Psoas muscle (tissue), 8 donors: ENCODE measurements around the gene CEL. TPM values are rescaled to one million over a fixed set of nuclear protein-coding genes. Genes with fewer than 3 reads are reported as not detected.

ENCODE experiments used
- ATAC-seq, 4 donors: fragments of 200-7000 bp; cut with Tn5 transposase; one replicate each; pipeline ENCODE4 v1.9.1; 2020; ENCODE audit warnings: moderate library complexity in 3 of 4, mild to moderate bottlenecking in 2 of 4
- DNase-seq, 2 donors: peaks; one replicate each; pipeline ENCODE4 v3.0.0-alpha.2; 2020
- H3K27ac ChIP-seq: fragments of 200-600 bp; one replicate; pipeline ENCODE4 v1.8.0; 2022
- H3K27me3 ChIP-seq, 3 donors: fragments of 200-600 bp in 1 of 3; one replicate each; pipeline versions ENCODE4 v1.6.1 to v1.8.0; 2013 to 2022; ENCODE audit warnings: low read length in 2 of 3, mild to moderate bottlenecking in 2 of 3, moderate library complexity in 1 of 3; ENCODE audit not compliant: insufficient read depth in 3 of 3
- H3K36me3 ChIP-seq, 2 donors: fragments of 200-600 bp in 1 of 2; one replicate each; pipeline versions ENCODE4 v1.6.1 to v1.8.0; 2013 to 2022; ENCODE audit warnings: low read depth in 1 of 2, mild to moderate bottlenecking in 1 of 2, moderate library complexity in 1 of 2; ENCODE audit not compliant: insufficient read depth in 1 of 2
- H3K4me1 ChIP-seq: fragments of 200-600 bp; one replicate; pipeline ENCODE4 v1.8.0; 2022
- H3K4me3 ChIP-seq: fragments of 200-600 bp; one replicate; pipeline ENCODE4 v1.8.0; 2022; ENCODE audit warnings: mild to moderate bottlenecking
- H3K9me3 ChIP-seq: fragments of 200-600 bp; one replicate; pipeline ENCODE4 v1.8.0; 2022
- WGBS, 3 donors: extraction: QIAGEN DNeasy Blood & Tissue Kit; methylation state at CpG; one replicate each; pipeline versions ENCODE4 v1.1.6 to v1.1.7; 2013; 5-methylcytosine and 5-hydroxymethylcytosine counted together
- intact Hi-C, 2 donors: fragments of 100-400 bp; cut with DNase I; formaldehyde crosslinking; loops; one replicate each; pipeline versions ENCODE4 v1.11.0 to v1.14.2; 2022
- polyA plus RNA-seq, 3 donors: library from polyadenylated mRNA; stranded (reverse); fragments of 200-250 nt; gene quantifications; one replicate each; pipeline ENCODE4 v1.2.3, GENCODE V29; 2013
- total RNA-seq, 4 donors: library from RNA; stranded (reverse); fragmentation: NEBNext Ultra II Directional in 2 of 4; extraction: Animal tissue kit (Norgen Biotek cat#: 25700) in 2 of 4; gene quantifications; one replicate each; pipeline versions ENCODE4 v1.2.1 to v1.2.4, GENCODE V29; 2021 to 2023
- TF ChIP-seq, protein P1 (sequence below): fragments of 200-600 bp; IDR thresholded peaks from one replicate; pipeline ENCODE4 v1.8.0; 2022; ENCODE audit warnings: antibody characterized with exemption
- donor health status: healthy with polysubstance abuse.
- donor health status: DM: no; HTN: no; CAD: no; lungs with moderate emphysema.
- donor health status: Bipolar disorder and iron deficiency.
- donor health status: healthy.
- donor health status: DM: yes; HTN: yes; CAD: no.
- donor health status: DM: no; HTN: no; CAD: no.
- donor health status: DM: no; HTN: no; CAD: no.
- donor health status: DM: yes; HTN: yes; CAD: no.

CEL gene
- total and polyA plus RNA-seq, 7 donors: 0.10 to 2.0 (median 0.42) TPM

DNA sequence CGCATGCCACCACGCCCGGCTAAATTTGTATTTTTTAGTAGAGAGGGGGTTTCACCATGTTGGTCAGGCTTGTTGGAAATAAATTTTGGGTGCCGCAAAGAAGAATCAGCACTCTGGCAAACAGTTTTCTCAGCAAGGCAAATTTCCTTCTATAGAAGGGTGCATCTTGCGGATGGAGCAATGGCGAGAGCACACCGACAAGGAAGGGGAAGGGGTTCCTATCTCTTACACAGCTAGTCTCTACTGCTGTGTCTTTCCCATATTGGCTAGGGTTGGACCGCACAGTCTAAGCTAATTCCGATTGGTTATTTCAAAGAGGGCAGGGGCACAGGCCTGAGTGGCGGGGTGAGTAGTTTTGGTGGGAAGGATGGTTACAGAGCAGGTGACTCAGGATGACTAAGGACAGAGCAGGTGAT is 30.3 kb upstream of the CEL start:
- Histone ChIP-seq H3K36me3 (peaks cover 0 to 11% of the 10 kb centered on the region in 2 donors), H3K27ac (peak overlapping the region; percentile 86), H3K4me1 (peaks cover 44% of the 10 kb centered on the region), H3K27me3 (no peaks in the 10 kb centered on the region), H3K4me3 (peak overlapping the region; percentile 99), H3K9me3 (no peaks in the 10 kb centered on the region)
- ATAC-seq: no peak
- TF ChIP-seq, protein P1, sequence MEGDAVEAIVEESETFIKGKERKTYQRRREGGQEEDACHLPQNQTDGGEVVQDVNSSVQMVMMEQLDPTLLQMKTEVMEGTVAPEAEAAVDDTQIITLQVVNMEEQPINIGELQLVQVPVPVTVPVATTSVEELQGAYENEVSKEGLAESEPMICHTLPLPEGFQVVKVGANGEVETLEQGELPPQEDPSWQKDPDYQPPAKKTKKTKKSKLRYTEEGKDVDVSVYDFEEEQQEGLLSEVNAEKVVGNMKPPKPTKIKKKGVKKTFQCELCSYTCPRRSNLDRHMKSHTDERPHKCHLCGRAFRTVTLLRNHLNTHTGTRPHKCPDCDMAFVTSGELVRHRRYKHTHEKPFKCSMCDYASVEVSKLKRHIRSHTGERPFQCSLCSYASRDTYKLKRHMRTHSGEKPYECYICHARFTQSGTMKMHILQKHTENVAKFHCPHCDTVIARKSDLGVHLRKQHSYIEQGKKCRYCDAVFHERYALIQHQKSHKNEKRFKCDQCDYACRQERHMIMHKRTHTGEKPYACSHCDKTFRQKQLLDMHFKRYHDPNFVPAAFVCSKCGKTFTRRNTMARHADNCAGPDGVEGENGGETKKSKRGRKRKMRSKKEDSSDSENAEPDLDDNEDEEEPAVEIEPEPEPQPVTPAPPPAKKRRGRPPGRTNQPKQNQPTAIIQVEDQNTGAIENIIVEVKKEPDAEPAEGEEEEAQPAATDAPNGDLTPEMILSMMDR: no peak
- WGBS, 3 donors: 54 to 68% (median 56%) methylated on average over 10 of the region's 10 CpGs
- DNase-seq: no peak
- intact Hi-C loops: loop anchor here (2.0 to 10.0 kb wide), 2 partner anchors 117 to 463 kb away; no protein-coding TSS in a partner anchor

DNA sequence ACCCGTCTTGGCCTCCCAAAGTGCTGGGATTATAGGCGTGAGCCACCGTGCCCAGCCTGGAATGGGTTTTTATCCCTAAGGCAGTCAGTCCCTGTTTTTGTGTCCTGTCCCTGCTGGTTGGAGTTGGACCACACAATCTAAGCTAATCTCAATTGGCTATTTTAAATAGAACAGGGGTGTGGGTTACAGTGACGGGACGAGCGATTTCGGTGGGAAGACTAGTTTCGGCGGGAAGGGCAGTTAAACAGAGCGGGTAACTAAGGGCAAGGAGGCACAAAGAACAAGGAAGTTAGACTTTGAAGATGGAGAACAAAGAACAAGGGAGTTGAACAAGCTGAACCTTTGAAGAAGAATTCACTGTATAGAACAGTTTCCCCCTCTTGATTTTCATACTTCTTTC is 29.6 kb upstream of the CEL start:
- no peaks in the 10 kb centered on the region for H3K27me3 ChIP-seq
- ATAC-seq (no peak), DNase-seq (no peak)
- TF ChIP-seq, protein P1: no peak
- H3K36me3 ChIP-seq: peaks cover 0 to 11% of the 10 kb centered on the region in 2 donors
- H3K4me1 ChIP-seq: peaks cover 44% of the 10 kb centered on the region
- intact Hi-C loops: loop anchor here in 1 of 2 donors (10.0 kb wide), 1 partner anchor 463 kb away; no protein-coding TSS in a partner anchor
- peak overlapping the region; percentile 99 for H3K4me3 ChIP-seq
- whole genome bisulfite sequencing, 3 donors: 83 to 90% (median 84%) methylated on average over 10 of the region's 10 CpGs
- H3K9me3 ChIP-seq: no peaks in the 10 kb centered on the region
- no peak overlapping the region for H3K27ac ChIP-seq

DNA sequence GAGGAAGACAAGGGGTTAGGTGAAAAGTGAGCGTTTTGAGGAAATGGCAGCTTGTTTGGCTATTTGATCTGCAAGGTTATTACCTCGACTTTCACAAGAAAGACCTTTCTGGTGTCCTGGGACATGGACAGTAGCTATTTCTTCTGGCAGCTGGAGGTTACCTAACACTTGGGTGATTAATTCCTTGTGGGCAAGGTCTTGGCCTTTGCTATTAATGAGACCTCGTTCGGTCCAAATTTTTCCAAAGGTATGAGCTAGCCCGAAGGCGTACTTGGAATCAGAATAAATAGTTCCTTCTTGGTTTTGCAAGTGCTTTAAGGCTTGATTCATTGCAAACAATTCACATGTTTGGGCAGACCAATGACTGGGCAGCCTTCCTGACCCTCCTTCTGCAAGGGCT is 26.1 kb upstream of the CEL start:
- WGBS, 3 donors: 33 to 44% (median 38%) methylated on average over 6 of the region's 6 CpGs
- DNase-seq (no peak), ATAC-seq (peak; percentile 45 to 76 (median 68))
- Histone ChIP-seq H3K4me1 (peaks cover 46% of the 10 kb centered on the region), H3K9me3 (no peaks in the 10 kb centered on the region), H3K4me3 (no peak overlapping the region), H3K27me3 (no peaks in the 10 kb centered on the region), H3K36me3 (peaks cover 0 to 11% of the 10 kb centered on the region in 2 donors), H3K27ac (no peak overlapping the region)
- intact Hi-C loops: loop anchor here in 1 of 2 donors (10.0 kb wide), 1 partner anchor 459 kb away; no protein-coding TSS in a partner anchor
- TF ChIP-seq, protein P1: no peak

DNA sequence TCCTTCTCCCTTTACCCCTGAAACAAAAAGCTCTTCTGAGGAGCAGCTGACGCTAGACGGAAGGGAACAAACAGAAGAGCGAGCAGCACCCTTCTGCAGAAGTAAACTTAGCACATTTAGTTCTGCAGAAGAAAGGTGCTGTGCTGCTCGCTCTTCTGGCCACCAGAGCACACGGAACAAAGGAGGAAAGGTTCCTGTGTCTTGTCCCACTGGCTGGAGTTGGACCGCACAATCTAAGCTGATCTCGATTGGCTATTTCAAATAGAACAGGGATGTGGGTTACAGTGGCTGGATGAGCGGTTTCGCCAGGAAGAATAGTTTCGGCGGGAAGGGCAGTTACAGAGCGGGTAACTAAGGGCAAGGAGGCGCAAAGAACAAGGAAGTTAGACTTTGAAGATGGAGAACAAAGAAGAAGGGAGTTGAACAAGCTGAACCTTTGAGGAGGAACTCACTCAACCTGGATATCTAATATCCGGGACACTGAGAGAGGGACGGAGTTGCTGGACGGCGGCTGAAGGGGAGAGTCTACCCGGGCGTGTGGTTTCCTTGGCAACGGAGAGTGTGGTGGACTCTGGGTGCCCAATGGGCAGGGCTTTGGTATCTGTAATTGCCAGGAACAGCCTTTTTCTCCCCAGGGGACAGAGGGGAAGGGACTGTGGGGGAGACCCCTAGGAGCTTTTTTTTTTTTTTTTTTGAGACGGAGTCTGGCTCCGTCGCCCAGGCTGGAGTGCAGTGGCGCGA is 23.8 kb upstream of the CEL start:
- DNase-seq: no peak
- intact Hi-C loops: loop anchor here in 1 of 2 donors (10.0 kb wide), 1 partner anchor 457 kb away; no protein-coding TSS in a partner anchor
- TF ChIP-seq, protein P1: no peak

More for the DNA sequence above, 23.8 kb upstream of the CEL start:
- WGBS, 3 donors: 88 to 91% (median 89%) methylated on average over 22 to 25 of the region's 25 CpGs
- ATAC-seq: no peak
- no peaks in the 10 kb centered on the region for H3K9me3 ChIP-seq
- H3K4me3 ChIP-seq: no peak overlapping the region
- peaks cover 0 to 19% of the 10 kb centered on the region in 2 donors for H3K36me3 ChIP-seq
- H3K27me3 ChIP-seq: no peaks in the 10 kb centered on the region
- no peak overlapping the region for H3K27ac ChIP-seq
- H3K4me1 ChIP-seq: peaks cover 30% of the 10 kb centered on the region
